K562 (cell line): ENCODE measurements around the gene LRP1B. TPM values are rescaled to one million over a fixed set of nuclear protein-coding genes. Genes with fewer than 3 reads are reported as not detected.

Experiments
- ATAC-seq: fragments of 200-7000 bp; cut with Tn5 transposase; 3 replicates; pipeline ENCODE4 v1.9.1; 2020; ENCODE audit warnings: moderate library complexity
- BruUV-seq: library from RNA; stranded (reverse); fragments of 400-500 nt; replicated peaks from 2 replicates; lab custom pipeline; 2021; lab: Mats Ljungman, UMichigan
- CTCF ChIA-PET: fragments of 300-600 bp; formaldehyde crosslinking; extraction: SDS; loops from one replicate; lab custom pipeline; 2021; ENCODE audit warnings: low intra/inter-chr PET ratio; lab: Yijun Ruan, JAX
- POLR2A ChIA-PET: fragments of 300-600, 350-650 bp; sonication (Branson Sonifier 250); formaldehyde crosslinking; extraction: SDS; loops from one replicate; lab custom pipeline; 2021; ENCODE audit warnings: antibody characterized with exemption, inconsistent platforms; lab: Yijun Ruan, JAX
- DNase-seq, 4 experiments: peaks; one replicate each; pipeline versions ENCODE4 v3.0.0 to v3.0.0-alpha.2; 2011 to 2018; ENCODE audit warnings: low spot score in 3 of 4, mixed read lengths in 3 of 4; ENCODE audit errors: extremely low read depth in 1 of 4
- FAIRE-seq: peaks from 2 replicates; lab custom pipeline; 2011; peaks lifted over from hg19 to GRCh38; lab: Jason Lieb, UNC
- H2AFZ ChIP-seq: 2 replicates; pipeline ENCODE4 v1.6.0; 2011; ENCODE audit warnings: low read depth, low read length, control low read depth, inconsistent platforms
- H3K27ac ChIP-seq: fragments of 200-600 bp; 3 replicates; pipeline ENCODE4 v1.8.0; 2011; ENCODE audit warnings: low read depth, mild to moderate bottlenecking, control low read depth, inconsistent platforms, low read length, moderate library complexity, mixed read lengths; ENCODE audit errors: extremely low read depth
- H3K27me3 ChIP-seq, 2 experiments: fragments of 300-600 bp in 1 of 2; 2 replicates in 1 of 2; 3 replicates in 1 of 2; pipeline versions ENCODE4 v1.6.0 to v1.8.0; 2011; ENCODE audit warnings: inconsistent platforms in 2 of 2, low read length in 2 of 2, mild to moderate bottlenecking in 1 of 2, mixed read lengths in 1 of 2, moderate library complexity in 1 of 2; ENCODE audit not compliant: control insufficient read depth in 2 of 2, insufficient read depth in 2 of 2
- H3K36me3 ChIP-seq: fragments of 300-600 bp; 3 replicates; pipeline ENCODE4 v1.8.0; 2011; ENCODE audit warnings: mild to moderate bottlenecking, low read length, inconsistent platforms; ENCODE audit not compliant: control insufficient read depth, insufficient read depth
- H3K4me1 ChIP-seq, 2 experiments: fragments of 200-600 bp in 1 of 2; replicated peaks in 1 of 2; 2 replicates in 1 of 2; 3 replicates in 1 of 2; pipeline versions ENCODE4 v1.5.1 to v1.8.0; 2011; ENCODE audit warnings: inconsistent platforms in 2 of 2, low read length in 2 of 2, mild to moderate bottlenecking in 1 of 2, mixed read lengths in 1 of 2, moderate library complexity in 1 of 2; ENCODE audit not compliant: control insufficient read depth in 2 of 2, insufficient read depth in 2 of 2
- H3K4me2 ChIP-seq: 2 replicates; pipeline ENCODE4 v1.6.1; 2011; ENCODE audit warnings: low read length, control low read depth, inconsistent platforms, mixed read lengths; ENCODE audit not compliant: insufficient read depth
- H3K4me3 ChIP-seq: fragments of 200-600 bp; sonication (generic), shearing (Covaris generic); 2 replicates; pipeline ENCODE4 v1.5.1; 2016; ENCODE audit warnings: control low read depth, inconsistent platforms
- H3K79me2 ChIP-seq: fragments of 200-600 bp; 3 replicates; pipeline ENCODE4 v1.8.0; 2011; ENCODE audit warnings: low read length, inconsistent platforms; ENCODE audit not compliant: control insufficient read depth, insufficient read depth
- H3K9ac ChIP-seq, 2 experiments: 2 replicates each; pipeline versions ENCODE4 v1.6.0 to v1.6.1; 2011; ENCODE audit warnings: low read depth in 2 of 2, low read length in 2 of 2, control low read depth in 1 of 2, inconsistent platforms in 1 of 2, mild to moderate bottlenecking in 1 of 2, mixed read lengths in 1 of 2; ENCODE audit not compliant: insufficient read depth in 1 of 2
- H3K9me1 ChIP-seq: one replicate; pipeline ENCODE4 v1.6.0; 2011; ENCODE audit warnings: inconsistent platforms, mild to moderate bottlenecking, low read length, moderate library complexity; ENCODE audit not compliant: control insufficient read depth, insufficient read depth
- H3K9me3 ChIP-seq: replicated peaks from 2 replicates; pipeline ENCODE4 v1.5.1; 2011; ENCODE audit warnings: low read depth, low read length, inconsistent platforms; ENCODE audit not compliant: control insufficient read depth, insufficient read depth
- H4K20me1 ChIP-seq: replicated peaks from 2 replicates; pipeline ENCODE4 v1.6.1; 2011; ENCODE audit warnings: low read length, inconsistent platforms, mixed read lengths; ENCODE audit not compliant: control insufficient read depth, insufficient read depth
- CBFA2T2 ChIP-seq: fragments of 450-650 bp; conservative IDR thresholded peaks from 2 replicates; pipeline ENCODE4 v1.6.1; 2017; ENCODE audit warnings: mild to moderate bottlenecking
- CEBPZ ChIP-seq: fragments of 150-350 bp; IDR thresholded peaks from 2 replicates; pipeline ENCODE4 v1.6.1; 2014; ENCODE audit warnings: low read depth, mild to moderate bottlenecking, low read length, borderline replicate concordance
- E2F3 ChIP-seq: fragments of 250-450 bp; sonication (Bioruptor Pico); IDR thresholded peaks from 2 replicates; pipeline ENCODE4 v1.4.0; 2020; ENCODE audit warnings: mild to moderate bottlenecking
- EWSR1 ChIP-seq: fragments of 450-650 bp; IDR thresholded peaks from 2 replicates; pipeline ENCODE4 v1.6.1; 2018; ENCODE audit warnings: borderline replicate concordance, mild to moderate bottlenecking, low read depth, moderate library complexity; ENCODE audit not compliant: partially characterized antibody
- FOXM1 ChIP-seq, 2 experiments: fragments of 450-650 bp in 1 of 2; sonication (generic) in 1 of 2; formaldehyde crosslinking in 1 of 2; IDR thresholded peaks; 2 replicates each; pipeline versions ENCODE4 v1.6.1 to v1.9.0; 2017 to 2022; ENCODE audit warnings: low read depth in 2 of 2, mild to moderate bottlenecking in 2 of 2, missing genetic modification reagents in 1 of 2, moderate library complexity in 1 of 2
- HNRNPUL1 ChIP-seq: fragments of 200-400 bp; formaldehyde crosslinking; IDR thresholded peaks from 2 replicates; pipeline ENCODE4 v1.6.1; 2017; ENCODE audit warnings: low read length
- KHSRP ChIP-seq: fragments of 450-650 bp; IDR thresholded peaks from 2 replicates; pipeline ENCODE4 v1.6.1; 2017
- MNT ChIP-seq, 2 experiments: fragments of 450-650 bp; conservative IDR thresholded peaks; 2 replicates each; pipeline ENCODE4 v1.6.1; 2017; ENCODE audit warnings: mild to moderate bottlenecking in 2 of 2, moderate library complexity in 2 of 2
- NR2F6 ChIP-seq: fragments of 450-650 bp; formaldehyde crosslinking; IDR thresholded peaks from 2 replicates; pipeline ENCODE4 v1.4.0; 2020; ENCODE audit warnings: mild to moderate bottlenecking
- PPARD ChIP-seq: fragments of 250-450 bp; sonication (Bioruptor Pico); IDR thresholded peaks from 2 replicates; pipeline ENCODE4 v1.8.0; 2022; ENCODE audit warnings: inconsistent platforms, mild to moderate bottlenecking, moderate library complexity
- STAT5A ChIP-seq: IDR thresholded peaks from 2 replicates; pipeline ENCODE4 v1.6.1; 2012; ENCODE audit warnings: low read length, inconsistent platforms, borderline replicate concordance
- SUPT5H ChIP-seq: fragments of 450-650 bp; IDR thresholded peaks from 2 replicates; pipeline ENCODE4 v1.6.1; 2016
- TCF15 ChIP-seq: fragments of 250-450 bp; sonication (Bioruptor Pico); IDR thresholded peaks from 2 replicates; pipeline ENCODE4 v1.8.0; 2022; ENCODE audit warnings: moderate library complexity, mild to moderate bottlenecking, inconsistent platforms
- U2AF2 ChIP-seq: fragments of 200-400 bp; formaldehyde crosslinking; optimal IDR thresholded peaks from 2 replicates; pipeline ENCODE3; 2017; ENCODE audit warnings: low read depth, mild to moderate bottlenecking, low read length
- ZNF398 ChIP-seq: fragments of 250-450 bp; sonication (Bioruptor Pico); IDR thresholded peaks from 2 replicates; pipeline ENCODE4 v1.8.0; 2021; ENCODE audit warnings: moderate library complexity, mild to moderate bottlenecking, inconsistent platforms
- WGBS: fragments of 100-300 bp; shearing (Covaris generic); methylation state at CpG from one replicate; pipeline ENCODE4 v1.1.6; 2016; ENCODE audit warnings: low coverage, mixed read lengths; ENCODE audit not compliant: insufficient coverage; ENCODE audit errors: missing lambda C conversion rate; 5-methylcytosine and 5-hydroxymethylcytosine counted together
- in situ Hi-C: fragments of 300-500 bp; cut with MboI; formaldehyde crosslinking; loops from 4 replicates; pipeline ENCODE4 v1.15.0; 2018; ENCODE audit warnings: inconsistent platforms, mixed read lengths
- intact Hi-C: fragments of 100-400 bp; cut with micrococcal nuclease; formaldehyde crosslinking; loops from 2 replicates; pipeline ENCODE4 v1.14.2; 2022
- polyA plus RNA-seq, 8 experiments: library from polyadenylated mRNA; depleted of rRNA in 4 of 8; stranded (reverse) in 5 of 8; unstranded in 3 of 8; fragments of >200 nt; fragmentation: Nextera tagmentation in 2 of 8; fragmentation: Illumina TruSeq in 1 of 8; extraction: Ambion mirVana in 2 of 8; extraction: Trizol in 1 of 8; gene quantifications; 2 replicates each; pipeline versions ENCODE4 v1.2.1 to v1.2.3, GENCODE V29; 2011 to 2014; ENCODE audit warnings: inconsistent platforms in 1 of 8, missing spikeins in 1 of 8
- total RNA-seq, 7 experiments: library from RNA; depleted of rRNA in 6 of 7; stranded (reverse); fragments of >200 nt in 6 of 7; fragmentation: Illumina TruSeq in 2 of 7; extraction: Trizol in 2 of 7; gene quantifications; 2 replicates each; pipeline versions ENCODE4 v1.2.1 to v1.2.3, GENCODE V29; 2011 to 2021; ENCODE audit warnings: low replicate concordance in 1 of 7

LRP1B gene
- total and polyA plus RNA-seq, 9 of the 15 experiments (the other 6 are each of a cell fraction or from before 2014, with no cell fraction given), result not detected

GRCh38 chr2:140895378-140895777, 1235.4 kb downstream of the LRP1B start (continued):
- TF ChIP-seq CEBPZ, result no peak
- TF ChIP-seq U2AF2, result no peak
- no peak for TF ChIP-seq KHSRP
- TF ChIP-seq CBFA2T2, result no peak

- no peak overlapping the region for H3K4me2 ChIP-seq
- no peaks in the 10 kb centered on the region for H3K9me1 ChIP-seq
- CTCF ChIA-PET, result no interaction called here
- POLR2A ChIA-PET, result no interaction called here
- no peaks in the 10 kb centered on the region for H4K20me1 ChIP-seq
- H3K9ac ChIP-seq, result no peak overlapping the region
- no peak overlapping the region for H3K27ac ChIP-seq
- no peak for DNase-seq
- in situ Hi-C loops (no loop called here), intact Hi-C loops (no loop called here)
- no peak for FAIRE-seq
- no peak overlapping the region for H3K4me3 ChIP-seq
- no peaks in the 10 kb centered on the region for H3K36me3 ChIP-seq
- H3K9me3 ChIP-seq, result no peaks in the 10 kb centered on the region
- H2AFZ ChIP-seq, result no peak overlapping the region
- no peaks in the 10 kb centered on the region for H3K27me3 ChIP-seq
- H3K4me1 ChIP-seq, result no peaks in the 10 kb centered on the region
- ATAC-seq, result no peak
- 0% methylated on average over 4 of the region's 4 CpGs for WGBS
- BruUV-seq, result no TSS peak
- H3K79me2 ChIP-seq, result no peaks in the 10 kb centered on the region
- TF ChIP-seq E2F3 (CRISPR knock-in tag), result no peak
- TF ChIP-seq STAT5A, result no peak
- no peak for TF ChIP-seq PPARD (CRISPR knock-in tag)
- TF ChIP-seq ZNF398, result no peak
- TF ChIP-seq NR2F6, result no peak
- TF ChIP-seq EWSR1, result no peak
- TF ChIP-seq HNRNPUL1, result no peak
- TF ChIP-seq SUPT5H, result no peak
- no peak for TF ChIP-seq MNT (conservative IDR thresholded peaks at IDR 0.05)
- no peak for TF ChIP-seq FOXM1 (IDR thresholded peaks at IDR 0.05; ENCODE audit: low read depth)
- no peak for TF ChIP-seq FOXM1 (CRISPR knock-in tag; IDR thresholded peaks at IDR 0.05; ENCODE audit: low read depth)
- no peak for TF ChIP-seq TCF15
These were observed 1237.1 kb downstream of the LRP1B start for GRCh38 chr2:140893685-140894084.
